HG03066 (cell line): ENCODE data around the gene HNF4A.
"Not testable (repeated sequence)": the region's sequence is repeated elsewhere in the genome, so short reads cannot be mapped to it uniquely, and the experiment has no call there.

Source experiments
- ATAC-seq: cut with Tn5 transposase; IDR thresholded peaks from one replicate; pipeline ENCODE4 v1.9.1; 2021; ENCODE audit warnings: low read depth; ENCODE audit not compliant: unreplicated experiment

Gene HNF4A

GRCh38 chr20:44461142-44461802 is 105.8 kb downstream of the HNF4A start:
- ATAC-seq = no peak

GRCh38 chr20:44461803-44462174 is 106.3 kb downstream of the HNF4A start:
- ATAC-seq = no peak

GRCh38 chr20:44463466-44463865 is 108.0 kb downstream of the HNF4A start:
- ATAC-seq = no peak

- ATAC-seq = no peak
Measured at GRCh38 chr20:44464514-44464913, 109.0 kb downstream of the HNF4A start.

- no peak for ATAC-seq
Measured at GRCh38 chr20:44465001-44465560, 109.6 kb downstream of the HNF4A start.

GRCh38 chr20:44467289-44467883 is 111.9 kb downstream of the HNF4A start:
- no peak for ATAC-seq

- no peak for ATAC-seq
Measured at GRCh38 chr20:44468044-44468782, 112.7 kb downstream of the HNF4A start.

GRCh38 chr20:44470327-44470726 is 114.8 kb downstream of the HNF4A start:
- ATAC-seq = no peak

GRCh38 chr20:44471481-44471882 is 116.0 kb downstream of the HNF4A start:
- no peak for ATAC-seq

- not testable (repeated sequence) for ATAC-seq
Measured at GRCh38 chr20:44472283-44472682, 116.8 kb downstream of the HNF4A start.

GRCh38 chr20:44475372-44475693 is 119.8 kb downstream of the HNF4A start:
- ATAC-seq = no peak

- peak; percentile 91 for ATAC-seq
Measured at GRCh38 chr20:44475694-44476560, 120.4 kb downstream of the HNF4A start, which contains the start of gene TTPAL. Gene TTPAL (plus strand): TSS chr20:44475874. CDS start chr20:44480000, 4,126 bp downstream.

- ATAC-seq = no peak
Measured at GRCh38 chr20:44477151-44477550, 121.7 kb downstream of the HNF4A start.

GRCh38 chr20:44478206-44478605 is 122.7 kb downstream of the HNF4A start:
- ATAC-seq = no peak

GRCh38 chr20:44479643-44480042 is 124.1 kb downstream of the HNF4A start:
- no peak for ATAC-seq

- no peak for ATAC-seq
Measured at GRCh38 chr20:44480097-44480496, 124.6 kb downstream of the HNF4A start.

- no peak for ATAC-seq
Measured at GRCh38 chr20:44481719-44482416, 126.4 kb downstream of the HNF4A start.

- ATAC-seq = no peak
Measured at GRCh38 chr20:44483112-44483511, 127.6 kb downstream of the HNF4A start.
